Esophagus muscularis mucosa (tissue), 4 donors: ENCODE measurements around the gene STAP2. TPM values are rescaled to one million over a fixed set of nuclear protein-coding genes. Genes with fewer than 3 reads are reported as not detected.

Experiments
- DNase-seq: peaks from one replicate; pipeline ENCODE4 v3.0.0-alpha.2; 2017; ENCODE audit errors: extremely low spot score
- H3K27ac ChIP-seq, 4 donors: fragments of 200-600 bp; sonication (generic); replicated peaks in 1 of 4; 1 replicate in 3 of 4; 2 replicates in 1 of 4; pipeline ENCODE4 v1.5.1; 2016 to 2019; ENCODE audit warnings: mild to moderate bottlenecking in 1 of 4
- H3K27me3 ChIP-seq, 4 donors: fragments of 200-600 bp; sonication (generic); one replicate each; pipeline versions ENCODE4 v1.5.1 to v1.6.0; 2016 to 2019
- H3K36me3 ChIP-seq, 4 donors: fragments of 200-600 bp; sonication (generic); one replicate each; pipeline ENCODE4 v1.5.1; 2016 to 2019
- H3K4me1 ChIP-seq, 4 donors: fragments of 200-600 bp; sonication (generic); one replicate each; pipeline ENCODE4 v1.5.1; 2016 to 2019
- H3K4me3 ChIP-seq, 4 donors: fragments of 200-600 bp; sonication (generic); 1 replicate in 2 of 4; 2 replicates in 2 of 4; pipeline ENCODE4 v1.5.1; 2016 to 2019; ENCODE audit warnings: mild to moderate bottlenecking in 4 of 4, moderate library complexity in 1 of 4
- H3K9me3 ChIP-seq, 4 donors: fragments of 200-600 bp; sonication (generic); 1 replicate in 3 of 4; 2 replicates in 1 of 4; pipeline ENCODE4 v1.5.1; 2016 to 2019
- CTCF ChIP-seq, 3 experiments: fragments of 200-600 bp in 2 of 3; fragments of 450-650 bp in 1 of 3; sonication (generic) in 2 of 3; IDR thresholded peaks; one replicate each; pipeline ENCODE4 v1.5.1; 2017 to 2019; ENCODE audit warnings: antibody characterized with exemption in 3 of 3, mild to moderate bottlenecking in 2 of 3, moderate library complexity in 1 of 3
- EP300 ChIP-seq: sonication (generic); formaldehyde crosslinking; IDR thresholded peaks from one replicate; pipeline ENCODE4 v1.6.1; 2017; ENCODE audit warnings: antibody characterized with exemption
- POLR2A ChIP-seq: fragments of 450-650 bp; IDR thresholded peaks from one replicate; pipeline ENCODE4 v1.6.1; 2017; ENCODE audit warnings: antibody characterized with exemption, moderate library complexity, mild to moderate bottlenecking, low read depth
- POLR2AphosphoS5 ChIP-seq, 2 donors: sonication (generic); formaldehyde crosslinking; IDR thresholded peaks; one replicate each; pipeline ENCODE4 v1.6.1; 2017; ENCODE audit warnings: antibody characterized with exemption in 2 of 2
- WGBS: methylation state at CpG from one replicate; pipeline ENCODE4 v1.1.5; 2018; 5-methylcytosine and 5-hydroxymethylcytosine counted together
- intact Hi-C: fragments of 100-400 bp; cut with DNase I; formaldehyde crosslinking; loops from one replicate; pipeline ENCODE4 v1.15.1; 2023
- total RNA-seq, 4 donors: library from RNA; depleted of rRNA; stranded (reverse); fragments of >200 nt; gene quantifications; one replicate each; pipeline versions ENCODE4 v1.1.0 to v1.2.1, GENCODE V29; 2016

Gene STAP2
- total RNA-seq, 4 donors from 2014 or later, result 0.52 to 3.3 (median 1.7) TPM; not detected in 1

- Histone ChIP-seq H3K36me3 (no peaks in the 10 kb centered on the region), H3K4me3 (no peak overlapping the region), H3K9me3 (no peaks in the 10 kb centered on the region), H3K27ac (no peak overlapping the region), H3K4me1 (peaks cover 0 to 8% (median 7%) of the 10 kb centered on the region in 4 donors), H3K27me3 (peaks cover 0 to 80% (median 19%) of the 10 kb centered on the region in 4 donors)
- no peak for TF ChIP-seq CTCF (IDR thresholded peaks at IDR 0.05)
- TF ChIP-seq EP300, result no peak
- TF ChIP-seq POLR2A, result no peak
- no peak for TF ChIP-seq POLR2AphosphoS5 (IDR thresholded peaks at IDR 0.05)
- 63% methylated on average over 13 of the region's 13 CpGs for WGBS
- intact Hi-C loops, result no loop called here
- DNase-seq, result no peak
These were observed 36.9 kb downstream of the STAP2 start for GRCh38 chr19:4301590-4302242.

GRCh38 chr19:4300589-4300988 is 38.0 kb downstream of the STAP2 start:
- 91% methylated on average over 3 of the region's 3 CpGs for WGBS

GRCh38 chr19:4298810-4299550 is 39.6 kb downstream of the STAP2 start:
- no peak for DNase-seq
- H3K9me3 ChIP-seq, result no peaks in the 10 kb centered on the region
- H3K4me3 ChIP-seq, result no peak overlapping the region
- H3K36me3 ChIP-seq, result no peaks in the 10 kb centered on the region
- no peak overlapping the region for H3K27ac ChIP-seq
- TF ChIP-seq CTCF (IDR thresholded peaks at IDR 0.05), result no peak
- no peak for TF ChIP-seq EP300
- no peak for TF ChIP-seq POLR2AphosphoS5 (IDR thresholded peaks at IDR 0.05)
- no peak for TF ChIP-seq POLR2A
- H3K27me3 ChIP-seq, result peaks cover 0 to 76% (median 3%) of the 10 kb centered on the region in 4 donors
- 77% methylated on average over 8 of the region's 8 CpGs for WGBS
- H3K4me1 ChIP-seq, result peaks cover 0 to 3% (median 0%) of the 10 kb centered on the region in 4 donors
- intact Hi-C loops, result no loop called here

More at GRCh38 chr19:4300589-4300988, 38.0 kb downstream of the STAP2 start:
- H3K27me3 ChIP-seq, result peaks cover 0 to 80% (median 19%) of the 10 kb centered on the region in 4 donors
- no peak for DNase-seq
- TF ChIP-seq EP300, result no peak
- TF ChIP-seq CTCF (IDR thresholded peaks at IDR 0.05), result no peak
- no peak for TF ChIP-seq POLR2AphosphoS5 (IDR thresholded peaks at IDR 0.05)
- no peak for TF ChIP-seq POLR2A
- H3K9me3 ChIP-seq, result no peaks in the 10 kb centered on the region
- no peak overlapping the region for H3K27ac ChIP-seq
- H3K4me3 ChIP-seq, result no peak overlapping the region
- intact Hi-C loops, result no loop called here
- H3K36me3 ChIP-seq, result no peaks in the 10 kb centered on the region
- peaks cover 0 to 10% (median 7%) of the 10 kb centered on the region in 4 donors for H3K4me1 ChIP-seq

GRCh38 chr19:4297901-4298809 is 40.5 kb downstream of the STAP2 start:
- Histone ChIP-seq H3K4me3 (no peak overlapping the region), H3K36me3 (no peaks in the 10 kb centered on the region), H3K9me3 (no peaks in the 10 kb centered on the region), H3K27ac (no peak overlapping the region), H3K4me1 (peaks cover 0 to 3% (median 0%) of the 10 kb centered on the region in 4 donors), H3K27me3 (peaks cover 0 to 68% (median 0%) of the 10 kb centered on the region in 4 donors)
- TF ChIP-seq POLR2A, result no peak
- TF ChIP-seq EP300, result no peak
- TF ChIP-seq POLR2AphosphoS5 (IDR thresholded peaks at IDR 0.05), result no peak
- TF ChIP-seq CTCF (IDR thresholded peaks at IDR 0.05), result no peak
- intact Hi-C loops, result no loop called here
- DNase-seq, result no peak
- WGBS, result 83% methylated on average over 20 of the region's 27 CpGs
